ENCODE data around the gene ZNF75A.

- no peak for TF ChIP-seq CTCF (IDR thresholded peaks at IDR 0.05)
- TF ChIP-seq, protein P1, sequence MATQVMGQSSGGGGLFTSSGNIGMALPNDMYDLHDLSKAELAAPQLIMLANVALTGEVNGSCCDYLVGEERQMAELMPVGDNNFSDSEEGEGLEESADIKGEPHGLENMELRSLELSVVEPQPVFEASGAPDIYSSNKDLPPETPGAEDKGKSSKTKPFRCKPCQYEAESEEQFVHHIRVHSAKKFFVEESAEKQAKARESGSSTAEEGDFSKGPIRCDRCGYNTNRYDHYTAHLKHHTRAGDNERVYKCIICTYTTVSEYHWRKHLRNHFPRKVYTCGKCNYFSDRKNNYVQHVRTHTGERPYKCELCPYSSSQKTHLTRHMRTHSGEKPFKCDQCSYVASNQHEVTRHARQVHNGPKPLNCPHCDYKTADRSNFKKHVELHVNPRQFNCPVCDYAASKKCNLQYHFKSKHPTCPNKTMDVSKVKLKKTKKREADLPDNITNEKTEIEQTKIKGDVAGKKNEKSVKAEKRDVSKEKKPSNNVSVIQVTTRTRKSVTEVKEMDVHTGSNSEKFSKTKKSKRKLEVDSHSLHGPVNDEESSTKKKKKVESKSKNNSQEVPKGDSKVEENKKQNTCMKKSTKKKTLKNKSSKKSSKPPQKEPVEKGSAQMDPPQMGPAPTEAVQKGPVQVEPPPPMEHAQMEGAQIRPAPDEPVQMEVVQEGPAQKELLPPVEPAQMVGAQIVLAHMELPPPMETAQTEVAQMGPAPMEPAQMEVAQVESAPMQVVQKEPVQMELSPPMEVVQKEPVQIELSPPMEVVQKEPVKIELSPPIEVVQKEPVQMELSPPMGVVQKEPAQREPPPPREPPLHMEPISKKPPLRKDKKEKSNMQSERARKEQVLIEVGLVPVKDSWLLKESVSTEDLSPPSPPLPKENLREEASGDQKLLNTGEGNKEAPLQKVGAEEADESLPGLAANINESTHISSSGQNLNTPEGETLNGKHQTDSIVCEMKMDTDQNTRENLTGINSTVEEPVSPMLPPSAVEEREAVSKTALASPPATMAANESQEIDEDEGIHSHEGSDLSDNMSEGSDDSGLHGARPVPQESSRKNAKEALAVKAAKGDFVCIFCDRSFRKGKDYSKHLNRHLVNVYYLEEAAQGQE (IDR thresholded peaks at IDR 0.05; ENCODE audit: insufficient read depth in 1 of 2, low read depth in 2 of 2, low read length in 1 of 2), result no peak
- TF ChIP-seq POLR2AphosphoS5 (IDR thresholded peaks at IDR 0.05; ENCODE audit: low read depth, low read length), result no peak
- TF ChIP-seq TCF7L2 (IDR thresholded peaks at IDR 0.05; ENCODE audit: low read depth, low read length), result no peak
- no peak for TF ChIP-seq SIN3A (IDR thresholded peaks at IDR 0.05; ENCODE audit: borderline replicate concordance, insufficient read depth, low read depth, low read length)
Measured at GRCh38 chr16:3283543-3284447, 21.5 kb upstream of the ZNF75A start.

All from Panc1 (cell line).